SH-SY5Y (cell line): ENCODE measurements around the gene PWWP2B.

Experiments used
- GATA2 ChIP-seq: IDR thresholded peaks from 2 replicates; pipeline ENCODE4 v1.6.1; 2011; ENCODE audit warnings: mild to moderate bottlenecking, low read depth, low read length
- GATA3 ChIP-seq: IDR thresholded peaks from 2 replicates; pipeline ENCODE4 v1.6.1; 2011; ENCODE audit warnings: low read depth, mild to moderate bottlenecking, low read length, moderate library complexity

Gene PWWP2B

DNA sequence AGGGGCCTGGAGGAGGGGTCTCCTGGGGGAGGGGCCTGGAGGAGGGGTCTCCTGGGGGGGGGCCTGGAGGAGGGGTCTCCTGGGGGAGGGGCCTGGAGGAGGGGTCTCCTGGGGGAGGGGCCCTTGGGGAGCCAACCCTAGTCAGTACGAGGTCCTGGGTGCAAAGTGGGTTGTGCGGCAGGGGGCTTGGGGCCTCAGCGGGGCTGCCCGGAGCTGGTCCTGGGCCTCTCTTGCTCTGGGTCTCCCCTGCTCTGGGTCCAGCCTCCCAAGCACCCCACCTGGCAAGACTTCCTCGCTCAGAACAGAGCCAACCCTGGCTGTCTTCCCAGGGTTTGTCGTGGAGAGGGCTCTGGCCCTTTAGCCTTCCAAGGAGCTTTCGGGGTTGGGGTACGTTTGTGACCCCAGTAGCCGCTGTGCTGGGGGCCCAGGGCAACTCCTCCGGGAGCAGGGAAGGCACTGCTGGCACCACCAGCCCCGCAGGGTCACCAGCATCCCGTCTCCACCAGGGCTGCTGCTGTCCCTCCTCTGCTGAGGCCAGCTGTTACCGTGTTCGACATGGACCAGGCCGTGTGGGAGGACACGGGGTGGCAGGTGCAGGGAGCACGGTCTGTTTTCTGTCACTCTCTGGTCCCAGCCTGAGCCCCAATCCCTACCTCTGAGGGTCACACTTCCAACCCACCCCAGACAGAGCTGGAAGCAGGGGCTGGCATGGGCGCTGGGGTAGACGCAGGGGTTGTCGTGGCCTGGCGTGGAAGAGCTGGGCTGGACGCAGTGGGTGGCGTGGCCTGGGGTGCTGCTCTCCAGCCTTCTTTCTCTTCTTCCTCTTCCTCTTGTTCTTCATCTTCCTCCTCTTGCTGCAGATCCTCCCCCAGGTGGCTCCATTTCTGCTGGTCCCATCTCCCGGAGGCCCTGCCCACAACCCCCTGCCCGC lies 22.8 kb downstream of the PWWP2B start:
- TF ChIP-seq GATA3: no peak
- TF ChIP-seq GATA2: no peak

DNA sequence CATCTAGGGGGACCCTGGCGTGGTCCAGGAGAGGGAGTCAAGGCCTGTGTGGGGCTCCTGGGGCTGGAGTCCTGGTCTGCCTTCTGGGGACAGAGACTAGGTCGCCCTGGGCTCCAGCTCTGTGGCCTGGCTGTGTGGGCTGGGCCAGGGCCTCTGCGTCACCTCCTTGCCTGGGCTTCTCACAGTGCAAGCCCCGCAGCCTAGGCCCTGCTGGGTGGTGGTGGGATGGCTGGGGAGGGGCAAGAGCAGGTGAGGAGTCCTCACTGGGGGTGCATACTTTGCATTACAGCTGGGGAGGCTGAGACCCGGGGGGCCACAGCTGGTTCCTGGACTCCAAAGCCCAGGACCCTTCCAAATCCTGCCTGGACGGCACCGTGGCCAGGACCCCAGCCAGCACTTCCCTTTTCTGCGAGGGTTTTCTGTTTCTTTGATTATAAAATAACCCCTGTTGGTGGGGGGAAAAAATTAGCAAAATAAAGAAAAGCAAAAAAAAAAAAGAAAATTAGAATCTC lies 23.5 kb downstream of the PWWP2B start:
- TF ChIP-seq GATA2: no peak
- TF ChIP-seq GATA3: no peak

DNA sequence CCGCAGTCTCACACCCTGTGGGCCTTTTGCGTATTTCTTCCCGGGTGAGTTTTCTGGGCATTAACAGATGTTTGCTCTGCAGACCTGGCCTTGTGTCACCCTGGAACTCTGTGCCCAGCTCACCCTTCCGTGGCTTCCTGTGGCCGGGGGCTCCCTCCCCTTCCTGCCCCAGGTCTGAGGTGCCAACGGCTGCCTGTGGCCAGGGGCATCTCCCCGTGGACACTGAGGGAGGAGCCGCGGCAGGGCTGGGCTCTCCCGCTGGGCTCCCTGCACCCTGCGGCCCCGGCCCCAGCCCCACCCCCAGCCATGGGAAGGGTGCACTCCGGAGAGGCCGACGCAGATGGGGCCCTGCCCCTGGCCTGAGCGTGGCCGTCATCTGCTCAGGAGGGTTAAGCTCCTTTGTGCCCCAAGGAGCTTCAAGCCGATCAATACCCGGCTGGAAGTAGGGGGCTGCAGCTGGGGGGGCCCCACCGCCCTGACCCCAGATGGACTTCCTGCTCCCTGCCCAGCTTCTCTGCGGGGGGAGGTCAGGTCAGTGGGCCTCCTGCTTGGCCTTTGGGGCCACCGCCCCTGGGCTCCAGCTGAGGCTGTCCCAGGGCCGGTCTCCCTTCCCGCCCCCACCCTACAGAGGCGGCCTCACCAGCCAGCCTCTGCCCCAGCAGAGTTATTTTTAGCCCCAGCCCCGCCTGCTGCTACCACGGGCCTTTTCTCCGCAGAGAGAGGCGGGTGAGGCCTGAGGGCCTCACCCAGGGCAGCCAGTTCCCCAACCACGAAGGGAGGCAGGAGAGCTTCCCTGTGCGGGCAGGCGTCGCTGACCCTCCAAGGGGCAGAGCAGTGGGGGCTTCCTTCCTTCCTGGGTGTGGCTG lies 24.2 kb downstream of the PWWP2B start:
- TF ChIP-seq GATA2: no peak
- no peak for TF ChIP-seq GATA3

DNA sequence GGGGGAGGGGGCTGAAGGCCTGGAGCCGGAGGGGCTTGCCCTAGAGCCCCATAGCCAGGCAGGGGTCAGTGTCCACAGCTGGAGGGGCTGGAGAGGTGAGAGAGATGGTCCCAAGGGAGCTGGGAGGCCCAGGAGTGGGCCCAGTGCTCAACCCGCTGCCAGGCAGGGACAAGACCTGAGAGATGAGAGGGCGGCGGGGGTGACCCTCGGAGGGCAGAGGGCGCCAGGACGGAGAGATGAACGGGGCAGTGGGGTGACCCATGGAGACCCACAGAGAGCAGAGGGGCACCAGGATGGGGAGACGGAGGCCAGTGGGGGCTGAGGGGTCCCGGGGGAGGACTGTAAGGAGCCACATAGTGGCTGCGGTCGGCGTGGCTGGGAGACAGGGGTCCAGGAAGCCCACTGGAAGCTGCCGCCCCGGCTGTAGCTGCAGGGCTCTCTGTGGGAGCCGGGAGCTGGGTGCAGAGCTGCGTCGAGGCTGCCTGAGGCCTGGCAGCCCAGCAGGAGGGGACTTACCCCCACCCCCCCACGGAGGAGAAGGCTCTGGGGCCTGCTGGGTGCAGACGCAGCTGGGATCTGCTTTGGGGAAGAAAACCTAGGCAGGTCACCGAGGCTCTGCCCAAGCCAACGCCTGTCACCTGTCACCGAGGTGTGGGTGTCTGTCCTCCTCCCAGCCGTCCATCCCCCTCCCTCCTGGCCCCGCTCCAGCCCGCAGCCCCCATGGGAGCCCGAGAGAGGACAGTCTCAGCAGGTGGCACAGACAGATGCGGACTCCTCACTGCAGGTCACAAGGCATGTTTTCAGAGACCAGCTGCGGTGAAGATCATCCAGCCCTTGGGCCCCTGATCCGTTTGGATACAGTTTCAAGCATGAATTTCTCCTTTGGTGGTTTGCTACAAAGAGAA lies 25.1 kb downstream of the PWWP2B start:
- no peak for TF ChIP-seq GATA3
- TF ChIP-seq GATA2: no peak

DNA sequence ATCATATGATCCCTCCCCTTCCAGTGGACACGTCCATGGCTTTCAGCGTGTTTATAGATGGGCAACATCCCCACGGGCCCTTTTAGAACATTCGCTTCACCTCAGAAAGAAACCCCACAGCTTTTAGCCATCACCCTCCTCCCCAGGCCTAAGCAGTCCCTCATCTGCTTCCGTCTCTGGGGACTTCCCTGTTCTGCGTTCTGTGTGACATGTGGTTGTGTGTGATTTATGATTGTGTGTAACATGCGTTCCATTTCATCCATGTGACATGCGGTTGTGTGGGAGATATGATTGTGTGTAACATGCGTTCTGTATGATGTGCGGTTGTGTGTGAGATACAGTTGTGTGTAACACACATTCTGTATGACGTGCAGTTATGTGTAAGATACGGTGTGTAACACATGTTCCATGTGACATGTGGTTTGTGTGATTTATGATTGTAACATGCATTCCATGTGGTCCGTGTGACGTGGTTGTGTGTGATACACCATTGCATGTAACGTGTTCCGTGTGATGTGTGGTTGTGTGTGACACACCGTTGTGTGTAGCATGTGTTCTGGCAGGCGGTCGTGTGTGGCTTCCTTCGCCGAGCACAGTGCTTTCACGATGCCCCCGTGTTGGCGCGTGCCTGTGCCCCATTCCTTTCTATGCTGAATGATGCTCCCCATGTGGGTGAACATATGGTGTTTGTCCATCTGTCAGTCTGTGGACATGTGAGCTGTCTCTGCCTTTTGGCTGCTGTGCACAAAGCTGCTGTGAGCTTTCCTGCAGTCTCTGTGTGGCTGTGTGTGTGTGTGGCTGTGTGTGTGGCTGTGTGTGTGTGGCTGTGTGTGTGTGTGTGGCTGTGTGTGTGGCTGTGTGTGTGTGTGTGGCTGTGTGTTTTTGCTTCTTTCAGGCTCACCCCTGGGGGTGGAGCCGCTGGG lies 26.2 kb downstream of the PWWP2B start:
- no peak for TF ChIP-seq GATA2
- TF ChIP-seq GATA3: no peak

DNA sequence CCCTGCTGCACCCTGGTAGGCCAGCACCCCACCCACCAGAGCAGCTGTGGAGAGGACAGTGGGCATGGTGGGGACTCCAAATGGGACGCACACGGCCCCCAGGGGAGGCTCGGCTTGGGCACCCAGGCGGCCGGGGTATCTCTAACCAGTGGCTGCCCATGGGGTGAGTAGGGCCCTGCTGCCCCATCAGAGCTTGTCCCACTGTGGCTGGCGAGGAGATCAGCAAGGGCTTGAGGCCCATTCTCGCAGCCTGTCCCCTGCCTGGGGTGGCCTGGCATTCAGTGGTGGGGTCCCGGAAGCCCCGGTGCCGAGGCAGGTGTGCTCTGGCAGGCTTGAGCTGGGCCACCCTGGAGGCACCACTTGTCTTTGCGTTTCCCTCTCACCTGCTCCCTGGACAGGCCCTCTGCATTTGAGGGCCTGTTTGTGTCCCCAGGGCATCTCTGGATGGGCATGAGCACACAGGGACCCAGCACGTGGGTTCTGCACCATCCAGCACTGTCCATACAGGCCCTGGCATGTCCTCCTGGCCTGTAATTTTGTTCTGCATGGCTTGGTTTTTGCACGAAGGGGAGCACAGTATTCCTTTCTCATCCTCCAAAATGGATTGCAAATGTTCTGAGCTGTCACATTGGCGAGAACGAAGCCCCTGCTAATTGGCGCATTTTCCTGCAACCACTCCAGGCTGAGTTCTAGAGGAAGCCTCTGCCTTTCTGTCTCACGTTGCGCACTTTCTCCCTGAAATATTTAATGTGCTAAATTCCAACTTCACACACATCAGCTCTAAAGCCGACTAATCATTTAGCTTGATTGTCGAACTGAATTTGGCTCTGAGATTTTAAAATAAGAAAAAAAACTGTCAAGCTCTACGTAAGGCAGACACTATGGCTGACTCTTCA lies 27.2 kb downstream of the PWWP2B start:
- TF ChIP-seq GATA3: no peak
- TF ChIP-seq GATA2: no peak

DNA sequence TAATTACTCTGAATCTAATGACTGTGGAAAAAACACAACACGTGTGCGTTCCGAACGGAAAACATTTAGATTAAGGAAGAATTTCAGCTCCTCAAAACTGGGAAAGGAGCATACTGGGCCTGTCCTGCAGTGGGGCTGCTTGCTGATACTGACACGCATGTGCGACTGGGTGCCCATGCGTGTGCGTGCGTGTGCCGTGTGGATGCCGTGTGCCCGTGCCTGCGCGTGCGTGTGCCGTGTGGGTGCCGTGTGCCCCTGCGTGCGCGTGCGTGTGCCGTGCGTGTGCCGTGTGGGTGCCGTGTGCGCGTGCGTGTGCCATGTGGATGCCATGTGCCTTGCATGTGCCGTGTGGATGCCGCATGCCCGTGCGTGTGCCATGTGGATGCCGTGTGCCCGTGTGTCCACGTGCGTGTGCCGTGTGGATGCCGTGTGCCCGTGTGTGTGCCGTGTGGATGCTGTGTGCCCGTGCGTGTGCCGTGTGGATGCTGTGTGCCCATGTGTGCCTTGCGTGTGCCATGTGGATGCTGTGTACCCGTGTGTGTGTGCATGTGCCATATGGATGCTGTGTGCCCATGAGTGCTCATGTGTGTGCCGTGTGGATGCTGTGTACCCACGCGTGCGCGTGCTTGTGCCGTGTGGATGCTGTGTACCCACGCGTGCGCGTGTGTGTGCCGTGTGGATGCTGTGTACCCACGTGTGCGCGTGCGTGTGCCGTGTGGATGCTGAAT lies 28.2 kb downstream of the PWWP2B start:
- TF ChIP-seq GATA3 (no peak), GATA2 (no peak)

DNA sequence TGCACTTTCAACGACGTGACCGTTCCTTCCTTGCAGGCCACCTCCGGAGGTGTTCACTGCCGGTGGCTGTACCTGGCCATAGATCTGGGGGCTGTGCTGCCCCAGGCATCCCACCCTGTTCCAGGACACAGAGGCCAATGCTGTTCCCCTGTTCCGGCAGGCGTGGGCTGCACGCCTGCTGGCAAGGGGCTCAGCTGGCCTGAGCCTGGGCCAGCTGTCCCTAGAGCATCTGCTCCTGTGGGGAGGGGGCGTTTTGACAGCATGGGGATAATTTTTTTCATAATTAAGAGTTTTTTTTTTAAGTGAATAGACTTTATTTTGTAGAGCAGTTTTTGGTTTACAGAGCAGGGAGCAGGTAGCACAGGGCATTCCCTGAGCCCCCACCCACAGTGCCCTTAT lies 28.8 kb downstream of the PWWP2B start:
- no peak for TF ChIP-seq GATA2
- no peak for TF ChIP-seq GATA3

DNA sequence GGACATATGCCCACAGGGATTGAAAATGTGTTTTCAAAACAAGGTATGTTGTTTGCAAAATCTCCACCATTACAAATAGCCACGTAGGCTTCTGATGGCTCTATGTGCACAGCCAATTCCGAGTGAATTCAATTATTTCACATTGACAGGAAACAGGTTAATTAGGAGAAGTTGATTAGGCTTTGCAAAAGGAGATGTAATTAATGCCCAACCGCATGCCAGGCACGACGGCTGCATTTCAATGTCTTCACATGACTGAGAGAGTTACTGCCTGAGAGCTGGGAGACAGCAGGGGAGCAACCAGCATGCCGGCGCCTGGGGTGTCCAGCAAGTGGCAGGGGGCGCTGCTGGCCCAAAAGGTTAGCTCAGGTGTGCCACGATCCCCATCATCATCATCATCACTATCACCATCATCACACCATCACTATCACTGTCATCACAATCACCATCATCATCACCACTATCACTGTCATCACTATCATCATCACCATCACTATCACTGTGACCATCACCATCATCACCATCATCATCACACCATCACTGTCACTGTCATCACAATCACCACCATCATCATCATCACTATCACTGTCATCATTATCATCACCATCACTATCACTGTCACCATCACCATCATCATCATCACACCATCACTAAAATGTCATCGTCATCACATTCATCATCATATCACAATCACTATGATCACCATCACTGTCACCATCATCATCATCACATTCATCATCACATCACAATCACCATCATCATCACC lies 30.2 kb downstream of the PWWP2B start:
- TF ChIP-seq GATA3: no peak
- no peak for TF ChIP-seq GATA2

DNA sequence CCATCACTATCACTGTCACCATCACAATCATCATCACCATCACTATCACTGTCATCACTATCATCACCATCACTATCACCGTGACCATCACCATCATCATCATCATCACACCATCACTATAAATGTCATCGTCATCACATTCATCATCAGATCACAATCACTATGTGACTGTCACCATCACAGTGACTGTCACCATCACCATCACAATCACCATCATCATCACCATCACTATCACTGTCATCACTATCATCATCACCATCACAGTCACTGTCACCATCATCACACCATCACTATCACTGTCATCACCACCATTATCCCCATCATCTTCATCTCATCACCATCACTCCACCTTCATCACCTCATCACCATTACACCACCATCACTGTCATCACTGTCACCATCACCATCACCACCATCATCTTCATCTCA lies 31.0 kb downstream of the PWWP2B start:
- TF ChIP-seq GATA3 (no peak), GATA2 (no peak)

DNA sequence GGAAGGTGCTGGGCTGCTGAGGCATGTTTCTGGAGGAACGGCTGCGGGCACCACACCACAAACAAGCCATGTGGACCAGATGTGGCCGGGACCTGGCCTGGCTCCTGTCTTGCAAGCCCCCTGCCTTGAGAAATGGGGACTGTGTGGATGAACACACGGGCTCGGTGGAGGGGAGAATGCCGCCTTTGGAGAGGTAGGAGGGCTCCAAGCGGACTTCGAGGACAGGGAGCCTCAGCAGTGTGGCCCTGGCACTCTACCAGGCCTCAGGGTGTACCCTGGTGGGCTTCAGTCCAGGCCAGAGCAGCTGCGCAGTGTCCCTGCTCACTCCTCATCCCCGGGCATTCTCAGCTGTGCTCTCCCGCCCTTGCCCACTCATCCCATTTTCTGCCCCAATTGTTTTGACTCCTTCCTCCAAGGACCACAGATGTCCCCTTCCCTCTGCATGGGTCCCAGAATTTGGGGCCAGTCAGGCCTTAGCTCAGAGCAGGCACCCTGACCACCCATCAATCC lies 31.5 kb downstream of the PWWP2B start:
- TF ChIP-seq GATA3 (no peak), GATA2 (no peak)
